Keratinocyte (primary cell): Measurements from ENCODE around the gene MYT1. TPM values are rescaled to one million over a fixed set of nuclear protein-coding genes. Genes with fewer than 3 reads are reported as not detected.

Source experiments
- DNase-seq: peaks from one replicate; pipeline ENCODE4 v3.0.0-alpha.2; 2011; ENCODE audit warnings: low read depth, missing footprints, low spot score
- FAIRE-seq: peaks from 2 replicates; lab custom pipeline; 2011; peaks lifted over from hg19 to GRCh38; lab: Jason Lieb, UNC
- H2AFZ ChIP-seq: 2 replicates; pipeline ENCODE4 v1.6.0; 2012; ENCODE audit warnings: low read length, control low read depth, inconsistent platforms; ENCODE audit not compliant: control insufficient read depth
- H3K27ac ChIP-seq: 2 replicates; pipeline ENCODE4 v1.5.1; 2011; ENCODE audit warnings: low read length; ENCODE audit not compliant: control insufficient read depth, insufficient read depth
- H3K27me3 ChIP-seq: 3 replicates; pipeline ENCODE4 v1.6.0; 2011; ENCODE audit warnings: low read length; ENCODE audit not compliant: control insufficient read depth, insufficient read depth; ENCODE audit errors: extremely low read depth
- H3K36me3 ChIP-seq, 2 experiments: 2 replicates in 1 of 2; 3 replicates in 1 of 2; pipeline ENCODE4 v1.5.1; 2011; ENCODE audit warnings: low read length in 2 of 2, mild to moderate bottlenecking in 1 of 2; ENCODE audit not compliant: control insufficient read depth in 2 of 2, insufficient read depth in 2 of 2; ENCODE audit errors: extremely low read depth in 1 of 2
- H3K4me1 ChIP-seq: 3 replicates; pipeline ENCODE4 v1.5.1; 2011; ENCODE audit warnings: low read length; ENCODE audit not compliant: control insufficient read depth, insufficient read depth; ENCODE audit errors: extremely low read depth
- H3K4me2 ChIP-seq: 3 replicates; pipeline ENCODE4 v1.6.0; 2011; ENCODE audit warnings: low read depth, low read length; ENCODE audit not compliant: control insufficient read depth, insufficient read depth; ENCODE audit errors: extremely low read depth
- H3K4me3 ChIP-seq, 3 experiments: fragments of 200-600 bp in 1 of 3; sonication (generic) in 1 of 3; 2 replicates in 2 of 3; 3 replicates in 1 of 3; pipeline ENCODE4 v1.5.1; 2011 to 2016; ENCODE audit warnings: low read length in 3 of 3, mild to moderate bottlenecking in 3 of 3, control low read depth in 2 of 3, inconsistent platforms in 1 of 3, low read depth in 1 of 3, mixed read lengths in 1 of 3, mixed run types in 1 of 3, moderate library complexity in 1 of 3; ENCODE audit not compliant: control insufficient read depth in 2 of 3, insufficient read depth in 2 of 3; ENCODE audit errors: extremely low read depth in 1 of 3
- H3K79me2 ChIP-seq: 2 replicates; pipeline ENCODE4 v1.6.0; 2012; ENCODE audit warnings: low read length; ENCODE audit not compliant: control insufficient read depth, insufficient read depth
- H3K9ac ChIP-seq: 3 replicates; pipeline ENCODE4 v1.6.0; 2011; ENCODE audit warnings: low read length; ENCODE audit not compliant: control insufficient read depth, insufficient read depth; ENCODE audit errors: extremely low read depth
- H3K9me1 ChIP-seq: 3 replicates; pipeline ENCODE4 v1.6.0; 2011; ENCODE audit warnings: low read length; ENCODE audit not compliant: control insufficient read depth, insufficient read depth; ENCODE audit errors: extremely low read depth
- H3K9me3 ChIP-seq: 2 replicates; pipeline ENCODE4 v1.5.1; 2012; ENCODE audit warnings: low read depth, low read length; ENCODE audit not compliant: control insufficient read depth
- H4K20me1 ChIP-seq: 3 replicates; pipeline ENCODE4 v1.6.0; 2011; ENCODE audit warnings: low read length; ENCODE audit not compliant: control insufficient read depth, insufficient read depth; ENCODE audit errors: extremely low read depth
- EZH2 ChIP-seq: IDR thresholded peaks from one replicate; pipeline ENCODE4 v1.6.1; 2012; ENCODE audit warnings: inconsistent platforms, mild to moderate bottlenecking, low read length, moderate library complexity
- dilution Hi-C: fragments of 300-500 bp; cut with MboI; formaldehyde crosslinking; loops from one replicate; pipeline ENCODE4 v1.7.0; 2020; ENCODE audit warnings: low sequenced_read_pairs; ENCODE audit not compliant: extremely low pct_ligation_motif_present
- polyA plus RNA-seq, 5 experiments: library from polyadenylated mRNA; depleted of rRNA in 3 of 5; stranded (reverse) in 3 of 5; stranded (forward) in 1 of 5; unstranded in 1 of 5; fragments of >200 nt; gene quantifications; 1 replicate in 1 of 5; 2 replicates in 3 of 5; 3 replicates in 1 of 5; pipeline versions ENCODE4 v1.2.1 to v1.2.3, GENCODE V29; 2011 to 2012; ENCODE audit warnings: missing spikeins in 2 of 5, low read depth in 1 of 5, low replicate concordance in 1 of 5
- TF ChIP-seq, protein P1 (sequence below), 3 experiments: IDR thresholded peaks in 1 of 3; conservative IDR thresholded peaks in 1 of 3; optimal IDR thresholded peaks in 1 of 3; 2 replicates in 2 of 3; 3 replicates in 1 of 3; pipeline versions ENCODE3 to v1.5.1; 2011; ENCODE audit warnings: low read length in 3 of 3, mild to moderate bottlenecking in 3 of 3, moderate library complexity in 2 of 3, control low read depth in 1 of 3, inconsistent platforms in 1 of 3; ENCODE audit not compliant: insufficient read depth in 2 of 3; ENCODE audit errors: extremely low read depth in 1 of 3

MYT1 gene
- polyA plus RNA-seq, 1 donor (not counting 4 experiments of a cell fraction or from before 2014, with no cell fraction given) = not detected

DNA sequence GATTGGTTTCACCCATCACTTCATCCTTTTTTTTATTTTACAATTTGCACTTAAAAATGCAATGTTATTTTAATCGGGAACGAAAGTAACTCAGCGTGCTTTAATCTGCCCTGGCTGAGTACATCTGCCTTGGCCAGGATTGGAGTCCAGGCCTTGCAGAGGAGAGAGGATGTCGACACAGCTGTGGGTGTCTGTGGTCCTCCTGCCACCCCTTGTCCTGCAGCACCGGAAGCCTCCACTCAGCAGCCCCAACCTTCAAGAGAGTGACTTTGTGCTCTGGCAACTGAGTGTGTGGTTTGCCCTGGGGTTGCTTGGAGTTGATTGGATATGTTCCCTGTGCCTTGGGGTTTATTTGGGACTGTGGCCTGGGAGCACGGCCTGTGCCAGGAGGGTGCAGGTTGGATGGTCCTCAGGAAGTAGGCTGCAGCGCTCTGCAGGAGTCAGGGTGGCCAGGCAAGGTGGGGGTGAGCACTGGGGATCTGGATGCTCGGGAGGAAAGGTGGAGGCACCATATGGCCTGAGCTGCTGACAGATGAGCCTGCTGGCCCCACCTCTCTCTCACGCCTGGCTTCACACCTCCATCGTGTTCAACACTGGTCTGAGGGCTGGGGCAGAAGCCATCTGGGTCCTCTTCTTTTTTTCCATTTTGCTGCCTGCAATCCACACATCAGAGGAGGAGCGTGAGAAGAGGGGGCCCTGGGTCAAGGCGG is 4.3 kb downstream of the MYT1 start:
- Histone ChIP-seq H3K27me3 (peaks cover 41% of the 10 kb centered on the region), H3K36me3 (no peaks in the 10 kb centered on the region), H3K4me1 (no peaks in the 10 kb centered on the region), H3K4me3 (no peak overlapping the region), H3K9ac (no peak overlapping the region), H3K4me2 (no peak overlapping the region), H3K27ac (no peak overlapping the region), H3K79me2 (no peaks in the 10 kb centered on the region), H2AFZ (no peak overlapping the region), H4K20me1 (no peaks in the 10 kb centered on the region), H3K9me1 (no peaks in the 10 kb centered on the region), H3K9me3 (no peaks in the 10 kb centered on the region)
- dilution Hi-C loops = no loop called here
- DNase-seq (no peak), FAIRE-seq (no peak)
- TF ChIP-seq EZH2 = no peak
- TF ChIP-seq, protein P1, sequence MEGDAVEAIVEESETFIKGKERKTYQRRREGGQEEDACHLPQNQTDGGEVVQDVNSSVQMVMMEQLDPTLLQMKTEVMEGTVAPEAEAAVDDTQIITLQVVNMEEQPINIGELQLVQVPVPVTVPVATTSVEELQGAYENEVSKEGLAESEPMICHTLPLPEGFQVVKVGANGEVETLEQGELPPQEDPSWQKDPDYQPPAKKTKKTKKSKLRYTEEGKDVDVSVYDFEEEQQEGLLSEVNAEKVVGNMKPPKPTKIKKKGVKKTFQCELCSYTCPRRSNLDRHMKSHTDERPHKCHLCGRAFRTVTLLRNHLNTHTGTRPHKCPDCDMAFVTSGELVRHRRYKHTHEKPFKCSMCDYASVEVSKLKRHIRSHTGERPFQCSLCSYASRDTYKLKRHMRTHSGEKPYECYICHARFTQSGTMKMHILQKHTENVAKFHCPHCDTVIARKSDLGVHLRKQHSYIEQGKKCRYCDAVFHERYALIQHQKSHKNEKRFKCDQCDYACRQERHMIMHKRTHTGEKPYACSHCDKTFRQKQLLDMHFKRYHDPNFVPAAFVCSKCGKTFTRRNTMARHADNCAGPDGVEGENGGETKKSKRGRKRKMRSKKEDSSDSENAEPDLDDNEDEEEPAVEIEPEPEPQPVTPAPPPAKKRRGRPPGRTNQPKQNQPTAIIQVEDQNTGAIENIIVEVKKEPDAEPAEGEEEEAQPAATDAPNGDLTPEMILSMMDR (optimal IDR thresholded peaks at IDR 0.05 in 1 of 3, IDR thresholded peaks at IDR 0.05 in 1 of 3, conservative IDR thresholded peaks at IDR 0.05 in 1 of 3; ENCODE audit: extremely low read depth in 1 of 3, insufficient read depth in 2 of 3, low read length in 3 of 3) = no peak

DNA sequence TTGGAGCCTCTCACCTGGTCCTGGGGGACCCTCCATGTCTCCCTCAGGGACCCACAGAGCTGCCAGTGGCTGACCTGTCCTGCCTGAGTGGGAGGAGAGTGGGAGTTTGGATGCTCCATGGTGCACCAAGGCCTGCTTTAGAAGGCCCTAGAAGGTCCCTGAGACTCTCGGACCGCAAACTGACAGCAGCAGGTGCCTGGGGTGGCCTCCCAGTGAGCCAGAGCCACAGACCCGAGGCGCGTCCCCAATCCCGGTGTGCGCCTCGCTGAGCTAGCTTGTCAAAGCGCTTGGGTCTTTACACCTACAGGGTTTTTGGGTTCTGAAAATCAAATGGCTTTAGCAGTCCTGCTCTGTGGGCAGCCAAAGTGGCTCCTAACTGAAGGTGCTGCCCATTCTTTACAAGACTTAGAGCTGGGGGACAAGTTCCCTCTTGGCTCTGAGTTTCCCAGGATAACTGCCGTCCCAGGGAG is 4.9 kb downstream of the MYT1 start:
- no peaks in the 10 kb centered on the region for H3K36me3 ChIP-seq
- DNase-seq (no peak), FAIRE-seq (no peak)
- H3K4me3 ChIP-seq = no peak overlapping the region
- H3K27me3 ChIP-seq = peaks cover 39% of the 10 kb centered on the region
- no peak overlapping the region for H3K9ac ChIP-seq
- TF ChIP-seq, protein P1 (optimal IDR thresholded peaks at IDR 0.05 in 1 of 3, IDR thresholded peaks at IDR 0.05 in 1 of 3, conservative IDR thresholded peaks at IDR 0.05 in 1 of 3; ENCODE audit: extremely low read depth in 1 of 3, insufficient read depth in 2 of 3, low read length in 3 of 3) = no peak
- TF ChIP-seq EZH2 = no peak
- no peaks in the 10 kb centered on the region for H3K9me3 ChIP-seq
- no peaks in the 10 kb centered on the region for H3K9me1 ChIP-seq
- no peak overlapping the region for H2AFZ ChIP-seq
- H3K4me2 ChIP-seq = no peak overlapping the region
- H3K27ac ChIP-seq = no peak overlapping the region
- H3K4me1 ChIP-seq = no peaks in the 10 kb centered on the region
- no peaks in the 10 kb centered on the region for H3K79me2 ChIP-seq
- H4K20me1 ChIP-seq = no peaks in the 10 kb centered on the region
- dilution Hi-C loops = no loop called here
